ENCODE results near the gene DRC1.

Gene DRC1

GRCh38 chr2:26384183-26384582, 17.5 kb upstream of the DRC1 start:
- no peak for TF ChIP-seq POLR2AphosphoS5 (IDR thresholded peaks at IDR 0.05; ENCODE audit: low read depth, low read length)
- no peak for TF ChIP-seq SIN3A (IDR thresholded peaks at IDR 0.05; ENCODE audit: borderline replicate concordance, insufficient read depth, low read length)
- TF ChIP-seq FOXP2 (optimal IDR thresholded peaks at IDR 0.05; ENCODE audit: borderline replicate concordance, extremely low read depth, extremely low read length, insufficient read depth), result no peak
- TF ChIP-seq TAF1 (IDR thresholded peaks at IDR 0.05; ENCODE audit: borderline replicate concordance, insufficient read depth, low read length), result no peak
- no peak for TF ChIP-seq REST (IDR thresholded peaks at IDR 0.05; ENCODE audit: insufficient read depth in 1 of 2, low read depth in 2 of 2, low read length in 2 of 2)

GRCh38 chr2:26384597-26384996, 17.1 kb upstream of the DRC1 start:
- no peak for TF ChIP-seq FOXP2 (optimal IDR thresholded peaks at IDR 0.05; ENCODE audit: borderline replicate concordance, extremely low read depth, extremely low read length, insufficient read depth)
- TF ChIP-seq POLR2AphosphoS5 (IDR thresholded peaks at IDR 0.05; ENCODE audit: low read depth, low read length), result no peak
- TF ChIP-seq TAF1 (IDR thresholded peaks at IDR 0.05; ENCODE audit: borderline replicate concordance, insufficient read depth, low read length), result no peak
- TF ChIP-seq SIN3A (IDR thresholded peaks at IDR 0.05; ENCODE audit: borderline replicate concordance, insufficient read depth, low read length), result no peak
- no peak for TF ChIP-seq REST (IDR thresholded peaks at IDR 0.05; ENCODE audit: insufficient read depth in 1 of 2, low read depth in 2 of 2, low read length in 2 of 2)

GRCh38 chr2:26387189-26387588, 14.5 kb upstream of the DRC1 start:
- TF ChIP-seq REST (IDR thresholded peaks at IDR 0.05; ENCODE audit: insufficient read depth in 1 of 2, low read depth in 2 of 2, low read length in 2 of 2) (no peak), SIN3A (IDR thresholded peaks at IDR 0.05; ENCODE audit: borderline replicate concordance, insufficient read depth, low read length) (no peak), FOXP2 (optimal IDR thresholded peaks at IDR 0.05; ENCODE audit: borderline replicate concordance, extremely low read depth, extremely low read length, insufficient read depth) (no peak), TAF1 (IDR thresholded peaks at IDR 0.05; ENCODE audit: borderline replicate concordance, insufficient read depth, low read length) (no peak), POLR2AphosphoS5 (IDR thresholded peaks at IDR 0.05; ENCODE audit: low read depth, low read length) (no peak)

- TF ChIP-seq POLR2AphosphoS5 (IDR thresholded peaks at IDR 0.05; ENCODE audit: low read depth, low read length), result no peak
- no peak for TF ChIP-seq FOXP2 (optimal IDR thresholded peaks at IDR 0.05; ENCODE audit: borderline replicate concordance, extremely low read depth, extremely low read length, insufficient read depth)
- TF ChIP-seq TAF1 (IDR thresholded peaks at IDR 0.05; ENCODE audit: borderline replicate concordance, insufficient read depth, low read length), result no peak
- no peak for TF ChIP-seq REST (IDR thresholded peaks at IDR 0.05; ENCODE audit: insufficient read depth in 1 of 2, low read depth in 2 of 2, low read length in 2 of 2)
- no peak for TF ChIP-seq SIN3A (IDR thresholded peaks at IDR 0.05; ENCODE audit: borderline replicate concordance, insufficient read depth, low read length)
Observed at GRCh38 chr2:26394694-26395093, 7.0 kb upstream of the DRC1 start.

- TF ChIP-seq TAF1 (IDR thresholded peaks at IDR 0.05; ENCODE audit: borderline replicate concordance, insufficient read depth, low read length) (no peak), FOXP2 (optimal IDR thresholded peaks at IDR 0.05; ENCODE audit: borderline replicate concordance, extremely low read depth, extremely low read length, insufficient read depth) (no peak), POLR2AphosphoS5 (IDR thresholded peaks at IDR 0.05; ENCODE audit: low read depth, low read length) (no peak), REST (IDR thresholded peaks at IDR 0.05; ENCODE audit: insufficient read depth in 1 of 2, low read depth in 2 of 2, low read length in 2 of 2) (no peak), SIN3A (IDR thresholded peaks at IDR 0.05; ENCODE audit: borderline replicate concordance, insufficient read depth, low read length) (no peak)
Observed at GRCh38 chr2:26395394-26395793, 6.3 kb upstream of the DRC1 start.
